ENCODE measurements around the gene KCNV2.
"Not testable (repeated sequence)": the region's sequence is repeated elsewhere in the genome, so short reads cannot be mapped to it uniquely, and the experiment has no call there.

The KCNV2 gene

GRCh38 chr9:2717385-2717784 is at the start of gene KCNV2:
TSS of gene KCNV2 (plus strand) at chr9:2717510. CDS start at chr9:2717740, 230 bp downstream.
- no peak for DNase-seq

DNA sequence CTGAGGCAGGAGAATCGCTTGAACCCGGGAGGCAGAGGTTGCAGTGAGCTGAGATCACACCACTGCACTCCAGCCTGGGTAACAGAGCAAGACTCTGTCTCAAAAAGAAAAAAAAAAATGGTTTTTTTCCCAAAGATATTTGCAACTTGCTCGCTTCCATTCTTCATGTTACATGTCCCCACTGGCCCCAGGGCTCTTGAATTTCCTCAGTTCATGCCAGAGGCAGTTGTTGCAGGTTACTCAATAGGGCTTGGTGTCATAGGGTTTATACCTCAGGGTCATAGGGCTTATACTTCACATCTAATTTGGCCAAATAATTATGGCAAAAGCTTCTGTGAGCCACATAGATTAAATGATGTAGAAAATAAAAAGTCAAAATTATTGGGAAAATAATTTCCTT is 44.1 kb upstream of the KCNV2 start:
- DNase-seq = no peak

DNA sequence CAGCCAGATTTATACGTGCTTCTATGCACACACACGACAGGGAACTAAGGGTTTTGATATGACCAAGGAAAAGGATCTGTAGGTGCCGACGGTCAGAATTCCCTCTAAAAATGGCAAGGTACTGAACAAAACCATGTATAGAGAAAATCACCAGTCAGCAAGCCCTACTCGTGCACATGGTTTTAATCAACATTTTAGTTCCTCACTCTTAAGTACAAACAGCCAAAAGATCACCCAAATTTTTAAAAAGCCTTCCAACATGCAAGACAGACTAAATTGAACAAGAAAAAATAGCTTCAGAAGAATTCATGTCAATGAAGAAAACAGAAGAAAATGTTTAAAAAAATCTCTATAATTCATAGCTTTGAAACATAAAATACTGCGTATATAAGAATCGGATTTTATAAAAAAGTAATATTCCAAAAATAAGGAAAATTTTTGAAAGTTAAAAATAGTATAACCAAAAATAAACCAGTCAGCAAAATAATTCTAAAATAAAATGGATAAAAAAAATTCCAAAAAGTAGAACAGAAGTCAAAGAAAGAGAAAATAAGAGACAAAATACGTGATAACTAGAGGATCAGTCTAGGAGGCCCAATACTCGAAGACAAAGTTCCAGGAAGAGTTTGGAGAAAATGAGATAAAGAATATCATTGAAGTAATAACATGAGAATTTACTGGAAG is 43.0 kb upstream of the KCNV2 start:
- DNase-seq = no peak

DNA sequence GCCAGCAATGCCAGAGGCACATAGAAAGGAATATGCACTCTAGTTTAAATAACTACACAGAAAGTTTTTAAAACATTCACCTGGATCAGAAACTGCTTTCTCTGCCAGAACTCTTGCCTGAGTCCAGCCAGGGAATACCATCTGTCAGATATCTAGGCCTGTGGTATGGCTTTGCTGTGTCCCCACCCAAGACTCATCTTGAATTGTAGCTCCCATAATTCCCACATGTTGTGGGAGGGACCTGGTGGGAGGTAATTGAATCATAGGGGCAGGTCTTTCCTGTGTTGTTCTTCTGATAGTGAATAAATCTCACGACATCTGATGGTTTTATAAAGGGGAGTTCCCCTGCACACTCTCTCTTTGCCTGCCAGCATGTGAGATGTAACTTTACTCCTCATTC is 41.5 kb upstream of the KCNV2 start:
- DNase-seq = no peak

GRCh38 chr9:2676466-2676865 is 40.8 kb upstream of the KCNV2 start:
- no peak for DNase-seq

GRCh38 chr9:2677915-2678889 is 39.1 kb upstream of the KCNV2 start:
- no peak for DNase-seq

GRCh38 chr9:2679011-2679410 is 38.3 kb upstream of the KCNV2 start:
- DNase-seq = no peak

GRCh38 chr9:2681981-2682380 is 35.3 kb upstream of the KCNV2 start:
- no peak for DNase-seq

GRCh38 chr9:2686911-2687310 is 30.4 kb upstream of the KCNV2 start:
- no peak for DNase-seq

GRCh38 chr9:2688636-2689035 is 28.7 kb upstream of the KCNV2 start:
- DNase-seq = no peak

DNA sequence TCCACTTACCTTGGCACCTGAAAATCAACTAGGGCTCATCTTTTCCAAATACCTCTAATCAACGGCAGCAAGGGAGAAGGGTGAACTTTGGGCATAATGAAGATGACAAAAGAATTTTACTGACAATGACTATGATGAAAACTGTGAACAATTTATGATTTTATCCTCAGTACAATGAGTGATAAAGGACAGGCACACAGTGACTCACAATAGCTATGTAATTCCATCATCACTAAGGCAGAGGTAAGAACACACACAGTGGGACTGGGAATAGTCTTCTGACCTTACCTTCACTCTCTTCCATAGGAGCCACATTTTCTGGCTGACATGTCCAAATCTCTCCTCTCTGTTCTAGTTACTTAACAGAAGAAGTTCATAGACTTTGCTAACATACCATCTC is 26.1 kb upstream of the KCNV2 start:
- no peak for DNase-seq

- DNase-seq = no peak
These were observed 25.7 kb upstream of the KCNV2 start for GRCh38 chr9:2691626-2692025.

DNA sequence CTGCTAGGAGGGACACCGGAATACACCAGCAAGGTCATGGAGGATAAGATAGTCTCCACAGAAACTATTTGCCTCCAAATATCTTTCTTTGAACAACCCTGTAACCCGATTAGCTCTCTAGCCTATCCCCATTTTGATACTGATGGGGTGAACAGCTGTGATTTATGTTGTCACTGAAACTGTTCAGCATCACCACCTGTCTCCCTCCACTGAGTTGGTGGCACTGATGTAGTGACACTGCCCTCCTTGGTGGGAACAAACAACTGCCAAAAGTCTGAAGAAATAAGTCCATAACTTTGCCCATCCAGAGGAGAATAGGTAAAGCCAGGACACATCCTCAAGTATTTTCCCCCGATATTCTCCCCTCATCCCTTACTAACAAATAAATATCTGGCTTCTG is 24.3 kb upstream of the KCNV2 start:
- no peak for DNase-seq

DNA sequence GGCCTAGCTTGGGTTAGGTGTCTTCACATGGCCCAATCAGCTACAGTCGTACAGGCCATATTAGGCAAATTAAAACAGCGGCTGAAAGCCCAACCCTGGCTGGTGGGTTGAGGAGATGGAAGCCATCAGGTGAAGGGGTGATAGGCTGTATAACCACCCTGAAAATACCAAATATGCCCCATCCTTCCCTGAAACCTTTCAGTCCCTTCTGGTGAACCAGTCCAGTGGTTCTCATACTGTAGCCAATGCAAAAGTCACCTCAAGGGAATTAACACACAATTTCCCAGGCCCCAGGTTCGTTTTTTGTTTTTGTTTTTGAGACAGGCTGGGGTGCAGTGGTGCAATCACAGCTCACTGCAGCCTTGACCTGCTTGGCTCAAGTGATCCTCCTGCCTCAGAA is 19.8 kb upstream of the KCNV2 start:
- DNase-seq = no peak

DNA sequence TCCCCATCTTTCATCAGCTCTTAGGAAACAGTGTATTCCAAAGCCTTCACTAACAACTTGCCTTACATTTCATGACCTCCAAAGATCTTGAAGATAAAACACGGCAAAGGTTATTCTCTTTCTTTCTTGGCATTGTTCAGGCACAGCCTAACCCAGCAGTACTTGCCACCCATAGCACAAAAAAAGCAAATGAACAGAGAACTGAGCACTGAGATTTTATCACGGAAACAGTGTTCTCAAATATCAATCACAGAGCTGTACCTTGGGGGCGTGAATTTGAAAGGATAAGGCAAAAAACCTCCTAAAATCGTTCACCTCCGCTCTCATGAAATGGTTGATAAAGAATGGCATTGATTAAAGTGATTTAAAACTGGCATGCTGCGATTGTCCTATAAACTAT is 16.9 kb upstream of the KCNV2 start:
- DNase-seq = no peak

DNA sequence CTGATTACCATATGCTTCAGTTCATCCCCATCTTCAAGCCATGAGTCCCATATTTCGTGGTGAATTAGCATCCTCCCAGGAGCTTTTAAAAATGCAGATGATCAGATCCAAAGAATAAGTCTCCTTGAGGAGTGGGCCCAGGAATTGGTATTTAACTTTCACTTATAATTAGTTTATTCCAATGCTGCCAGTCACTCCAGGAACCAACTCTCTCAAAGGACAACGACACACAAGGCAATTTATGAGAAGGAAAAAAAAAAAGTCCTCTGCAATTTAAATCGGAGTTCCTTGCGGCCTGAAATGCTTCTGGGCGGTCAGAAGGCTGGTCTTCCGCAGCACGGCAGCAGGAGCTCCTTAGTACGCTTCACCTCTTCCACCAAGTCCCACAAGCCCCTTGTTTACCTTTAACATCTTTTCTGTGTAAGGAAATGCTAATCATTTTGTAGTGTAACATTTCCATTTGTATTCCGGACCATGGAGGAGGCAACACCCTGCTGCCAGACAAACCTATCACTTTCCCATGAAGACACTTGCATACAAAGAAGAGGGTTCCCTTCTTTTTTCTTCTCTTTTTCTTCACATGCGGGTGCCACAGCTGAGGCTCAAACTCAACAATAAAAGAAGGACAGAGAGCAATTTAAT is 16.3 kb upstream of the KCNV2 start:
- no peak for DNase-seq

DNA sequence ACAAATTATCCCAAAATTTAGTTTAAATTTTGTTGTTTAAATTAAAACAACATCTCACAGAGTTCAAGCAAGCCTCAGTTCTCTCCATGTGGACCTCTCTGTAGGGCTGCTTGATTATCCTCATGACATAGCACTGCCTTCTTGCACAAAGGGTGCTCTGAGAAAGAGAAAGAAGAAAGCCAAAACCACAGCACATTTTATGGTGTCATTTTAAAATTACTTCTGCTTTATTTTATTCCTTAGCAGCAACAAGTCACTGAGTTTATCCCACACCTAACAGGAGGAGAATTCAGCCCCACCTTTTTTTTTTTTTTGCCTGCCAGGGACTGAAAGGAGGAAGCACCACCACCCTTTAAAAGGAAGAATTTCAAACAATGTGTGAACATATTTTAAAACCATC is 12.8 kb upstream of the KCNV2 start:
- peak; percentile 41 for DNase-seq

- not testable (repeated sequence) for DNase-seq
These were observed 10.1 kb upstream of the KCNV2 start for GRCh38 chr9:2707256-2707655.

GRCh38 chr9:2709645-2710101 is 7.6 kb upstream of the KCNV2 start:
- no peak for DNase-seq

GRCh38 chr9:2711716-2712115 is 5.6 kb upstream of the KCNV2 start:
- no peak for DNase-seq

GRCh38 chr9:2718001-2718697 is 839 bp downstream of the KCNV2 start:
- no peak for DNase-seq

- no peak for DNase-seq
These were observed 1.4 kb downstream of the KCNV2 start for GRCh38 chr9:2718698-2719033.

- DNase-seq = no peak
These were observed 2.9 kb downstream of the KCNV2 start for GRCh38 chr9:2720179-2720654.
